ENCODE results near the gene CALML5.

The CALML5 gene

GRCh38 chr10:5514226-5514850 is 15.0 kb upstream of the CALML5 start:
- DNase-seq, result no peak

GRCh38 chr10:5512881-5513612 is 13.7 kb upstream of the CALML5 start:
- no peak for DNase-seq

- no peak for DNase-seq
Observed at GRCh38 chr10:5512331-5512730, 13.0 kb upstream of the CALML5 start.

GRCh38 chr10:5511885-5512280 is 12.5 kb upstream of the CALML5 start:
- DNase-seq, result no peak

GRCh38 chr10:5511231-5511884 is 12.0 kb upstream of the CALML5 start:
- no peak for DNase-seq

GRCh38 chr10:5510281-5511072 is 11.1 kb upstream of the CALML5 start:
- no peak for DNase-seq

GRCh38 chr10:5509691-5510090 is 10.3 kb upstream of the CALML5 start:
- DNase-seq, result no peak

- peak; percentile 50 for DNase-seq
Observed at GRCh38 chr10:5509236-5509635, 9.9 kb upstream of the CALML5 start.

GRCh38 chr10:5508786-5509185 is 9.4 kb upstream of the CALML5 start:
- DNase-seq, result no peak

GRCh38 chr10:5508161-5508604 is 8.8 kb upstream of the CALML5 start:
- DNase-seq, result no peak

GRCh38 chr10:5507649-5508131 is 8.3 kb upstream of the CALML5 start:
- no peak for DNase-seq

- no peak for DNase-seq
Observed at GRCh38 chr10:5506751-5507648, 7.6 kb upstream of the CALML5 start.

GRCh38 chr10:5506246-5506645 is 6.9 kb upstream of the CALML5 start:
- no peak for DNase-seq

- peak; percentile 22 for DNase-seq
Observed at GRCh38 chr10:5504146-5505072, 5.0 kb upstream of the CALML5 start.

- peak; percentile 79 for DNase-seq
Observed at GRCh38 chr10:5503477-5503835, 4.1 kb upstream of the CALML5 start.

GRCh38 chr10:5502571-5503476 is 3.5 kb upstream of the CALML5 start:
- no peak for DNase-seq

- no peak for DNase-seq
Observed at GRCh38 chr10:5502061-5502521, 2.7 kb upstream of the CALML5 start.

GRCh38 chr10:5500910-5501309 is 1.5 kb upstream of the CALML5 start:
- DNase-seq, result no peak

- no peak for DNase-seq
Observed at GRCh38 chr10:5500162-5500670, 846 bp upstream of the CALML5 start.

Data from NCI-H774 (cell line).